HG03439 (cell line): ENCODE results near the gene HMOX1.

Source experiments
- ATAC-seq: cut with Tn5 transposase; IDR thresholded peaks from one replicate; pipeline ENCODE4 v1.9.1; 2021; ENCODE audit warnings: mild to moderate bottlenecking, moderate library complexity; ENCODE audit not compliant: unreplicated experiment

HMOX1 gene

DNA sequence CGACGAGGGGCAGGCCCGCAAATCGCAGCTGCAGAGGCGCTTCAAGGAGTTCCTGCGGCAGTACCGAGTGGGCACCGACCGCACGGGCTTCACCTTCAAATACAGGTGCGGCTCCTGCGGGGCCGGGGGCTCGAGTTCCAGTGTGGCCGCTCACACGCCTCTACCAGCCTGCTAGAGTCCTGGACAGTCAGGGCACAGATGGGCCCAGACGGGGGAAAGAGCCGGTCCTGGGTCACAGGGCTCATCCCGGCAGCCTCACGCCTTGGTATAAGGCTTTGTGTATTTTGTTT is 19.6 kb downstream of the HMOX1 start:
- peak; percentile 12 for ATAC-seq

DNA sequence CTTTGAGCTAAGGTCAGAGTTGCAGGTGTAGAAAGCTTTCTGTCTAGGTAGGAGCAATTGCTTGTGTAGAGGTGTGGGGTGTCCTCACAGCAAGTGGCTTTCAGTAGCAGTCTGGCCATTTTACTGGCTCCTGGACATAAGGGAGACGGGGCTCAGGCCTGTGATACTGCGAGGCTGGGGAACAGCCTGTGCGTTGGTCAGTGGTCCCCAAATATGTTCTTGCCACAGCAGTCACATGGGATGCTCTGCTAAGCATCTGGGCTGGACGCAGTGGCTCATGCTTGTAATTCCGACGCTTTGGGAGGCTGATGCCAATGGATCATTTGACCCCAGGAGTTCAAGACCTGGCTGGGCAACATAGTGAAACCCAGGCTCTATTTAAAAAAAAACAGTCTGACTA is 21.0 kb downstream of the HMOX1 start:
- no peak for ATAC-seq

DNA sequence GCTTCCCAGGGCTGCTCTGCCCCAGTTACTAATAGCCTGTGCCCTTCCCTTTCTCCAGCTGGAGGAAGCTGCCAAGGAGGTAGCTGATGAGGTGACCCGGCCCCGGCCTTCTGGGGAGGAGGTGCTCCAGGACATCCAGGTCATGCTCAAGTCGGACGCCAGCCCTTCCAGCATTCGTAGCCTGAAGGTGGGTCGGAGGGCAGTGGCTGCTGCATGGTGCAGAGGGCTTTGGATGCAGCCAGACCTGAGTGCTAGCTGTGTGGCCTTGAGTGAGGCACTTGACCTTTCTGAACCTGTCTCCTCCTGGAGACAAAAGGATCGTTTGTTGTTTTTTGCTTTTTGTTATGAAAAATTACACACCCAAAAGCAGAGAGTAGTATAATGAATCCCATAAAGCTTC is 22.5 kb downstream of the HMOX1 start:
- no peak for ATAC-seq

DNA sequence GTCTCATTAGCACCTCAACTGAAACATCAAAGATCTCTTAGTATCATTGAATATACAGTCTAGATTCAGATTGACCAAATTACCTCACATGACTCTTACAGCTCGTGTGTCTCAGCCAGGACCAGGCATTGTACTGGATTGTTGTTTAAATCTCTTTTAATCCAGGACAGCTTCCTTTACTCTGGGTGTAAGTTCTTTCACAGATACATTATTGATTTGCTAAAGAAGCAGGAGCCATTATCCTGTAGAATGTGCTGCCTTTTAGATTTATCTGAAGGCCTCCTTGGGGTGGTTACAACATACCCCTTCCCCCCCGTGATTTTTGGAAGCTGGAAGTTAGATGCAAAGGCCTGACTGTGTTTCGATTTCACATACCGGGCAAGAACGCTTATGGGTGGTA is 23.3 kb downstream of the HMOX1 start:
- ATAC-seq: no peak

DNA sequence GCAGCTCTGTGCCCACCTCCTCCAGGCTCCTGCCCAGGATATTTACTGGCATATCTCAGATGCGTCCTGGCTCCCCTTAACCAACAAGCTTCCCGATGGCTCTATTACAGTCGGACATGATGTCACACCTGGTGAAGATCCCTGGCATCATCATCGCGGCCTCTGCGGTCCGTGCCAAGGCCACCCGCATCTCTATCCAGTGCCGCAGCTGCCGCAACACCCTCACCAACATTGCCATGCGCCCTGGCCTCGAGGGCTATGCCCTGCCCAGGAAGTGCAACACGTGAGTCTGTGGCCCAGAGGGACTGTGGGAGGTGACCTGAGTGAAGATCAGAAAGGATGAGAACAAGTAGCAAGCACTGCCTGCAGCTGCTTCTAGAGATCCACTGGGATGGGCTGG is 25.5 kb downstream of the HMOX1 start:
- no peak for ATAC-seq

DNA sequence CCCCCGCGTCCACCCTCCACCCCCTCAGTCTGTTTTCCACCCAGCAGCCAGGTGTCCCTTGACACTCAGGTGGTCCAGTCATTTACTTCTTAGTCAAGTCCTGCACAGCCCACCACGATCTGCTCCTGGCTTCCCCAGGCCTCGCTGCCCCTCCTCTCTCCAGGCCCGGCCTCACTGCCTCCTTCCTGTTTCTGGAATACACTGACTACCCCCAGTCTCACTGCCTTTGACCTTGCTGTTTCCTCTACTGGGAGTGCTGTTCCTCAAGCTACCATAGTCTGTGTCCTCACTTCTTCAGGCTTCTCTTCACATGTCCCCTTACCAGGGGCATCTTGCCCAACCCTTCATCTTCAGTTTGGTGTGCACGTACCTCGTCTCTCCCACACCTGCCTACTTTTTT is 26.5 kb downstream of the HMOX1 start:
- ATAC-seq: no peak

DNA sequence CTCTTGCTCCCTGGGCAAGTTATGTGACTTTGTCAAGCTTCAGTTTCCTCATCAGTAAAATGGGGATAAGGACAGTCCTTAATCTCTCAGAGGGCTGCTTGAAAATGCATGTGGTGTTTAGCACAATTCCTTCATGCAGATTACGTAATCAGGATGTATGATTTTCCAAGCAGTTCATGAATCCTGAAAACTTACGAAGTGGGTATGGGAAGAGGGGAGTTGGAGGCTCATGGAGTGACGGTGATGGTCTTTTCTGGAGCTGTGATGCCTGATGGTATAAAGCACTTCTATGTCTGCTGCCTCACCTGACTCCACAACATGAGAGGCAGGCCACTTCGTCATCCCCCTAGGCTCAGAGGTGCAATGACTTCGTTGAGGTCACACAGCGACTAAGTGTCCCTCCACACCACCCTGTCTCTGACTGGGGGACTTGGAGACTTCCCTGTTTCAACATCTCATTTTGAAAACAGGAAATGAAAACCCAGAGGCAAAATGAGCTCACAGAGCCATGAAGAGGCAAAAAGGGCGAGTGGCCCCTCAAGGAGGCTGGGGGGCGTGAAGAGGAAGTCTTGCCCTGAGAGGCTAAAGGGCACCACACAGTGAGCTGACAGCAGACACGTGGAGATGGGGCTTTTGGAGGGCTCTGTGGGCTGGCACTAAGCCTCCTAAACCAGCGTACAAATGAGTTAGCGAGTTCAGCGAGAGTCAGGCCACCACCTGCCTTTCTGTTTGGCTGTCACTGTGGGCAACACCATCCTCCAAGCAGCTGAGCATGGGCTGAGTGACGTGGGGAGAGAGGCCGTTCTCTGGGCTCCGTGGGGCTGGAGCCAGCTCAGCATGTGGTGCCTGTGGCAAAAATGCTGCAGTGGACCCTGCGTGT is 29.1 kb downstream of the HMOX1 start:
- peak; percentile 59 for ATAC-seq

DNA sequence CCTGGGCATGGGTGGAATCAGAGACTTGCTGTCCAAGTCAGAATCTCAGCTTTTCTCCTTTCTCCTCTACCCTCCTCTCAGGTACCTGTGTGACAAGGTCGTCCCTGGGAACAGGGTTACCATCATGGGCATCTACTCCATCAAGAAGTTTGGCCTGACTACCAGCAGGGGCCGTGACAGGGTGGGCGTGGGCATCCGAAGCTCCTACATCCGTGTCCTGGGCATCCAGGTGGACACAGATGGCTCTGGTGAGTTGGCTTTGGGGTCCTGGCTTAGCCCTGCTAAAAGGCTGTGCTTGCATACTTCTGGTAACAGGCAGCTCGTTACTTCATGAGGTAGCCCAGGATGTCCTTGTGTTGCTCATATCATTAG is 29.8 kb downstream of the HMOX1 start:
- ATAC-seq: peak; percentile 13

DNA sequence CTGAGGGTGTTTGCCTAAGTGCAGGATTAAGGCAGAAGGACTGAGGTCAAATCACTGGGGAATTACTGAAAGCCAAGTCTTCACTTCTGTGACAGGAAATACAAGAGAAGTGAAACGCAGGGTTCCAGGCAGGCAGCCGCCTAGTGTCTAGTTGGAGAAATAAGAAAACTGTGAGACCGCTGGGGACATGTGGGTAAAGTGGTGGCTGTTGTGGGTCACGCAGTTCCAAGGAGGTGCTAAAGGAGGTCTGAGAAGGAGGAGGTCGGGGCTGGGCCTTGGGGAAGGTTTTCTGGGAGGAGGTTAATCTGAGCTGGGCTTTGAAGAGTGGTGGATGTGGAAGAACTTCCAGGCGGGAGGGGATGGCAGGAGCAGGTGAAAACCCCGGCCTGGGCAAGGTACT is 30.2 kb downstream of the HMOX1 start:
- no peak for ATAC-seq

DNA sequence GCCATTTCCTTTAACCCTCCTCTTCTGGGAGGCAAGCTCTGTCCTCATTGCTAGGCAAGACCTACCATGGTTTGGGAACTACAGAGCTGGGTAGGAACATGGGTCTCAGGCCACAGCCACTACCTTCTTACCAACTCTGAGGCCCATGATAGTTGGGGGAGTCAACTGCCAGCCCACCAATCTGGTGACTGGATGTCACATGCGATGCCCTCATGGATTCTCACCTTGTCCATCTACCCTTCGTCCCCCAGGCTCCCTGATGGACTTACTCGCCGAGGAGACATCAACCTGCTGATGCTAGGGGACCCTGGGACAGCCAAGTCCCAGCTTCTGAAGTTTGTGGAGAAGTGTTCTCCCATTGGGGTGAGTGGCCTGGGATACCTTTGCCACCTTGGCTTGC is 32.7 kb downstream of the HMOX1 start:
- no peak for ATAC-seq

DNA sequence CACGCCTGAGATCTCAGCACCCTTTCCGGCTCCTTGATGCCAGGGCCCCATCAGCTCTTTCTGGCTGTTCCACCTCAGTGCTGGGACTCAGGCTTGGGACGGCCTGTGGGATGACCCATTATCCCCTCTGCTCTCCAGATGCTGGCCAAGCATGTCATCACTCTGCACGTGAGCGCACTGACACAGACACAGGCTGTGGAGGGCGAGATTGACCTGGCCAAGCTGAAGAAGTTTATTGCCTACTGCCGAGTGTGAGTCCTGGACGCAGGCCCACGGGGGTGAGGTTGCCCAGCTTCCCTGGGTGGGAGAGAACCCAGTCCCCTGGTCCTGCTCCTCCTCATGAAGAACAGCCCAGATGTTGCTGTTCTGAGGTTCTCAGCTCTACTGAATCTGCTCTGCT is 36.7 kb downstream of the HMOX1 start:
- ATAC-seq: no peak

DNA sequence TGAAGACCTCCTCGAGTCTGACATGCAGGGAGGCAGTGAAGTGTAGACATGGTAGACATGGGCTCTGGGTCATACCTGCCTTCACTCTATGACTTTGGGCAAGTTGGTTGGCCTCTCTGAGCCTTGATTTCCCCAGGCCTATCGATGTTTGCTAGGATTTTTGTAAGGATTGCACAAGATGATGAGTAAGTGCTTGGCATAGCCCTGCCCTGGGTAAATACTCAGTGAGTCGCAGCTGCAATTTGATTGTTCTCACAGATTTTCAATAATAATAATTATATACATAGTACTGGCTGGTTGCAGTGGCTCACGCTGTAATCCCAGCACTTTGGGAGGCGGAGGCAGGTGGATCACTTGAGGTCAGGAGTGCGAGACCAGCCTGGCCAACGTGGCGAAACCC is 37.2 kb downstream of the HMOX1 start:
- ATAC-seq: no peak

DNA sequence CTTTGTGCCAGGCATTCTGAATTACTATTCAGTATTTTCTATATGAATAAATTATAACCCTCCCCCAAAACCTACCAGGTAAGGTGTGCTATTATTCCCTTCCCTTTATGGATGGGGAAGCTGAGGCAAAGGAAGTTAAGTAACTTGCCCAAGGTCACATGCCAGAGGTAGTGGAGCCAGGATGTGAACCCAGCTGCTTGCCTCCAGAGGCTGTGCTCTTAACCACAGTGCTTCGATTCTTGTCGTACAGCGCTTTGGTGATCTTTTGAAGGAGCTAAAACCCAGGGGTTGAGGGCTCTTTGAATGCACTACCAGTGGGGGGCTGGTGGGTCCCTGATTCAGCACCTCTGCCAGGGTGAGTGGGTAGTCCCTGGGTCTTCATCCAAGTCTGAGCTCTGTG is 37.8 kb downstream of the HMOX1 start:
- no peak for ATAC-seq

DNA sequence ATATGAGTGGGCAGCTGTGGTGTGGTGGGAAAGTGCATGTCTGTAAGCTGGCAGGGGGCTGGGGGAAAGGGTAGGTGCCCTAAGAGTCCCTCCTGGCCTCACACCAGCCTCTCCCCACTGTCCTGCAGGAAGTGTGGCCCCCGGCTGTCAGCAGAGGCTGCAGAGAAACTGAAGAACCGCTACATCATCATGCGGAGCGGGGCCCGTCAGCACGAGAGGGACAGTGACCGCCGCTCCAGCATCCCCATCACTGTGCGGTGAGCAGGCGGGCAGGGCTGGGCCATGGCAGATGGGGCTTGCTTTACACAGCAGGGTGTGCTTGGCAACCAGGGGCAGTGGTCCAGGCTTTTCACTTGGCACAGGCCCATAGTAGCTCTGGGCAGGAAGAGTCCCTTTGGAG is 38.9 kb downstream of the HMOX1 start:
- no peak for ATAC-seq

DNA sequence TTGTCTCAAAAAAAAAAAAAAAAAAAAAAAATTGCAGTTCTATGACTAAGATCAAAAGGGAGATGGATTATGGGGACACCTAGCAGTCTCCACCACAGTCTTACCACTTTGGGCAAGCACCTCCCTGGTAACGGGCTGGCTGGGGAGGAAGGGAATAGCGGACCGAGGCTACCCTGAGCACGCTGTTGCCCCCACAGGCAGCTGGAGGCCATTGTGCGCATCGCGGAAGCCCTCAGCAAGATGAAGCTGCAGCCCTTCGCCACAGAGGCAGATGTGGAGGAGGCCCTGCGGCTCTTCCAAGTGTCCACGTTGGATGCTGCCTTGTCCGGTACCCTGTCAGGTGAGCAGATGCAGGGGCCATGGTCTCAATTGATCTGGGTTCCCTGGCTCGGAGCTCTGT is 40.2 kb downstream of the HMOX1 start:
- no peak for ATAC-seq

DNA sequence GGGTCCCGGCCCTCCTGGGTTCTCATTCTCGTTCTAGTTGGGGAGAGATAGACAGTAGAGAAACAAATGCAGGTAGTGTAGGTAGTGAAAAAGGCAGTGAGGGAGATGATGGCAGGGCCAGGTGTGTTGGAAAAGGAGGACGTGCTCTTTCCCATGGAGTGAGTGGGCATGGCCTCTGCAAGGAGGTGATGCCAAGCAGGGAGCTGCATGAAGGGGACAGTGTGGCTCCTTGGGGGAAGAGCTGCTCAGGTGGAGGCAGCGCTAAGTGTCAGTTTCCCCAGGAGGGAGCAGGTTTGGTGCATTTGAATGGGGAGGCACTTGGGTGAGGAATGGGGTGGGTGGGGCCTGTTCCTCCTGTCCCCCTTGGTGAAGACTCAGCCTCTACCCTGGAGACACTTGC is 41.2 kb downstream of the HMOX1 start:
- ATAC-seq: no peak

DNA sequence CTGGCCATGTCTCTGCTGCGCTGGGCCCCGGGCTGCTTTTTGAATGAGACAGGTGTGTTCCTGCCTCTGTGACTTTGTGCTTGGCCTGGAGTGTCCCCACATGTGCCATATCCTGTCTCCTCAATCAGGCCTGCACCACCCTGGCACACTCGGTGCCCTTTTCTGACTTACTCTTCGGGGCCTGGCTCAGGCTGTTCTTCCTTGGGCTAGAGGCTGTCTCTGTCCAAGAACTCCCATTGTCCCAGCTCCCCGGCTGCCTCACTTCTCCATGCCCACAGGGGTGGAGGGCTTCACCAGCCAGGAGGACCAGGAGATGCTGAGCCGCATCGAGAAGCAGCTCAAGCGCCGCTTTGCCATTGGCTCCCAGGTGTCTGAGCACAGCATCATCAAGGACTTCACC is 42.0 kb downstream of the HMOX1 start:
- no peak for ATAC-seq

DNA sequence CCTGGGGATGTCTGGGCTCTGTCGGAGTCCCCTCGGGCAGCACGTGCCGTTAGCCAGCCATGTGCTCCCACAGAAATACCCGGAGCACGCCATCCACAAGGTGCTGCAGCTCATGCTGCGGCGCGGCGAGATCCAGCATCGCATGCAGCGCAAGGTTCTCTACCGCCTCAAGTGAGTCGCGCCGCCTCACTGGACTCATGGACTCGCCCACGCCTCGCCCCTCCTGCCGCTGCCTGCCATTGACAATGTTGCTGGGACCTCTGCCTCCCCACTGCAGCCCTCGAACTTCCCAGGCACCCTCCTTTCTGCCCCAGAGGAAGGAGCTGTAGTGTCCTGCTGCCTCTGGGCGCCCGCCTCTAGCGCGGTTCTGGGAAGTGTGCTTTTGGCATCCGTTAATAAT is 43.2 kb downstream of the HMOX1 start:
- no peak for ATAC-seq

DNA sequence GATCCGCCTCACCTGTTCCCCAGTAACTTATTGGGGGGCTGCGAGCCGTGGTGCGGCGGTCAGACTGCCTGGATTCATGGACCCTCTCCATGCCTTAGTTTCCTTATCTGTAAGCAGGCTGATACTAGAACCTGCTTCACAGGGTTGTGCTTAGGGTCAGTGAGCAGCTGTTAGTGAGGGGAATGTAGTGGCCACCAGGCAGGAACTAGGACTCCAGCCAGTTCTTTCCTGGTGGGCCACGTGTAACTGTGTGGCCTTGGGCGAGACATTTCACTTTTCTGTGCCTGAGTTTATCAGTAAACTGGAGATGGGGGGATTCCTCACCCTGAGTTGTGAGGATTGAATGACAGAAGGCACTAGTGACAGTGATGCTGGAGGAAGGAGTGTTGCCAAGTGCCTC is 43.9 kb downstream of the HMOX1 start:
- ATAC-seq: no peak

DNA sequence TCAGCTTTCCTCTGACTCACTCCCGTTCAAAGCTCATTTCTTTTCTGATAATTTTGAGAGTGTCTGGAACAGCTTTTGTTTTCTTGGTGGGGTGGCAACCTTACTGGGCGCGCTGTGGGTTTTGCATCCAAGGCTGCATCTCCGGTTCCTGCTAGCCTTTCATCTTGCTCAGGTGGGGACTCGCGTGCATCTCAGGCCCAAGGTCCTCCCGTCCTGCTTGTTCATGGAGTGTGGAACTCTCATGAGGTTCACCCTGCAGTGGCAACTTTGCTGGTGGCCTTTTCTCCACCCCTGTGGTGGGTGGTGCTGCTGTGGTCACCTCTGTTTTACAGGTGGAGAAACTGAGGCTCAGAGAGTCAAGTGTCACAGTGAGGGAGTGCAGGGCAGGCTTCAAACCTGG is 44.6 kb downstream of the HMOX1 start:
- no peak for ATAC-seq

DNA sequence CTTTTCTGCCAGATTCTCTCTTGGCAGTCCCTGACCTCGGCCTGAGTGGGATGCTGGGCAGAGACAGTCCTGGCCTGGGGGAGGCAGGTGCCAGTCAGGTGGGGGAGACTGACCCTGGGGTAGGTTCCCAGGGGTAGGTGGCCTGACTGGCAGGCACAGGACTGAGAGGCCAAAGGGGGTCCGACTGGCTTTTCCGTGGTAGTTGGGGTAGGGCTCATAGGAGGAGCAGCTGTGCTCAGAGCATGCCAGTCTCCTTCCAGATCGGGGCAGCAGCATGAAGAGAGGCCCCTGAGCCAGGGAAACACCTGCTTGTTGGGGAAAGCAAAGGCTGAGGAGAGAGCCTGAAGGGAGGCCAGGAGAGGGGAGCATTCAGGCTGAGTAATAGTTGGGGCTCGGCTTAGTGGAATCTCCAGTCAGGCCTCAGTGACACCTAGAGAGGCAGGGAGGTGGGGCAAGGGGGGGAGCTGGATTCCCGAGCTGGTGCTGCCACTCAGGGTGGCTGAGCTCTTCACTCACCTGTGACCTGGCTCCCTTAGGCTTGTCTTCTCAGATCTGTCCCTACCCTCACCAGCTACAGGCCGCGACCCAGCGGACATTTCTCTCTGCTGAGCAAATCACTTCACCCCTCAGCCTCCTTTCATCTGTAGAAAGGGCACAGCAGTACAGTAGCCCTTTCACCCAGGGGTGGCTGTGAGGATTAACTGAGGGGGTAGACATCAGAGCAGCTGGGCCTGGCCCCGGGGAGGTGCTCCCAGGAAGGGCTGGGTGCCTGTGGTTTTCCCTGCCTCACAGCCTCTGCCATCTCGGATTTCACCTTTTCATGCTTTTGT is 45.3 kb downstream of the HMOX1 start:
- no peak for ATAC-seq

DNA sequence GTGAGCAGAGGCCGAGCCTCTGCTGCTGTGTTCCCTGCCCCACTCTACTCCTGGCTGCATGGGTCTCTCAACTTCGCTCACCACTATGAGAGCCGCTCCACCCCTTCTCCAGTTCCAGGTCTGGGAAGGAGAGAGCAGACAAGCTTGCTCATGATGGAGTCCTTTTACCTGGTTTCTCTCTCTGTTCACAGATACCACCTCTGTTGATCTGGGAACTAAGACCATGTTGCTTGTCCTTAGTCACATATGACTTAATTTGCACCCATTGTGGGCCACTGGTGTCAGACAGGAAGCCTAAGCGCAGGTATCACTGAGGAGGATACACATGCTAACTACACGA is 45.9 kb downstream of the HMOX1 start:
- ATAC-seq: no peak

DNA sequence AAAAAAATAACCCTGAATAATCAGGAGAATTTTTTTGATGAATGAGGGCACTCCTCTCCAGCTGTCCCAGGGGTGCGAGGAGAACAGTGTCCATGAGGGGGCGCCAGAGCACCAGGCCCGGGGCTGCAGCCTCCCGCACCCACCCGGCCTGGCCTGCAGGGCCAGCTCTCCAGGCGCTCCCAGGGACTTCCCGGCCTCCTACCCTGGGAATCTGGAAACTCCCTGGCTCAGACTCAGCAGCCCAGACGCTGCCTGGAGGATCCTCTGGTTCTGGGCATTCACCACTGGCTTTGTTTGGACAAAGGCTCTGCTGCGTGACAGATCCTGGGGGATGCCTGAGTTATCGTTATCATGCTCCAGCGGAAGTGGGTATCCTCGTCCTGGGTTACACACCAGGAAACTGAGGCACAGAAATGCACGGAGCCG is 50.0 kb downstream of the HMOX1 start:
- ATAC-seq: no peak
